Measurements from ENCODE around the gene PITX3. TPM values are rescaled to one million over a fixed set of nuclear protein-coding genes. Genes with fewer than 3 reads are reported as not detected.

PITX3 gene
- polyA plus RNA-seq, 1 donor from 2014 or later, result not detected

DNA sequence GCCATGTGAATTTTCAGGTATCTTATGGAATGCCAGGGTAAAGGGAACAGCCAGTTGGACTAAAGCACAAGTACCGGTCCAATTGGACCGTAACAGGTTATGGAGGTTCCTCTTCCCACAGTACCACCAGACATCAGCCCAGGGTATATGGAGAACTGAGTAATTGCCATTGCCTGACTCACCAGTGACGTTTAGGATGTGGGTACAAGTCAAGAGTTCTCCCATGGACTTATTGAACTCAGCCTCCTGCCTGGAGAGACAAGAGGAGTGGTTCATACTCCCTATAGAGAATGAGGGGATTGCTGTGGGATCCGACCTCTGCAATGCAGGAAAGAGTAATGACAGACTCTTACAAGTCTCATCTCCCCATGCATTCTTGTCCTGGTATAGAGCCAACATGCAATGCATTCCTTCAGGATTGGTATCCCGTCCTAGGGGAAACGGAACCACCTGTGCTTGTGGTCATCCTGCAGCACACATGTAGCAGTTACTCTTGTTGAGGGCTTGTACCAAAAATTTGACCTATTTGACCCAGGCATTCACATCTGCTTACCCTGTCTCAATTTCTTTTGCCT, 45.9 kb downstream of the PITX3 start:
- TF ChIP-seq RAD21 (conservative IDR thresholded peaks at IDR 0.05), result no peak
- no peak for TF ChIP-seq EP300 (conservative IDR thresholded peaks at IDR 0.05; ENCODE audit: poor library complexity, severe bottlenecking)
- no peak for TF ChIP-seq SMC3 (conservative IDR thresholded peaks at IDR 0.05; ENCODE audit: poor library complexity)
- TF ChIP-seq CTCF (IDR thresholded peaks at IDR 0.05; ENCODE audit: poor library complexity, severe bottlenecking), result no peak
- TF ChIP-seq MXI1 (conservative IDR thresholded peaks at IDR 0.05; ENCODE audit: poor library complexity, severe bottlenecking), result no peak
- no peak for TF ChIP-seq EZH2 (IDR thresholded peaks at IDR 0.05; ENCODE audit: borderline replicate concordance, insufficient read depth, low read length, poor library complexity, severe bottlenecking)
- TF ChIP-seq POLR2AphosphoS5 (IDR thresholded peaks at IDR 0.05), result no peak
- TF ChIP-seq, protein P1, sequence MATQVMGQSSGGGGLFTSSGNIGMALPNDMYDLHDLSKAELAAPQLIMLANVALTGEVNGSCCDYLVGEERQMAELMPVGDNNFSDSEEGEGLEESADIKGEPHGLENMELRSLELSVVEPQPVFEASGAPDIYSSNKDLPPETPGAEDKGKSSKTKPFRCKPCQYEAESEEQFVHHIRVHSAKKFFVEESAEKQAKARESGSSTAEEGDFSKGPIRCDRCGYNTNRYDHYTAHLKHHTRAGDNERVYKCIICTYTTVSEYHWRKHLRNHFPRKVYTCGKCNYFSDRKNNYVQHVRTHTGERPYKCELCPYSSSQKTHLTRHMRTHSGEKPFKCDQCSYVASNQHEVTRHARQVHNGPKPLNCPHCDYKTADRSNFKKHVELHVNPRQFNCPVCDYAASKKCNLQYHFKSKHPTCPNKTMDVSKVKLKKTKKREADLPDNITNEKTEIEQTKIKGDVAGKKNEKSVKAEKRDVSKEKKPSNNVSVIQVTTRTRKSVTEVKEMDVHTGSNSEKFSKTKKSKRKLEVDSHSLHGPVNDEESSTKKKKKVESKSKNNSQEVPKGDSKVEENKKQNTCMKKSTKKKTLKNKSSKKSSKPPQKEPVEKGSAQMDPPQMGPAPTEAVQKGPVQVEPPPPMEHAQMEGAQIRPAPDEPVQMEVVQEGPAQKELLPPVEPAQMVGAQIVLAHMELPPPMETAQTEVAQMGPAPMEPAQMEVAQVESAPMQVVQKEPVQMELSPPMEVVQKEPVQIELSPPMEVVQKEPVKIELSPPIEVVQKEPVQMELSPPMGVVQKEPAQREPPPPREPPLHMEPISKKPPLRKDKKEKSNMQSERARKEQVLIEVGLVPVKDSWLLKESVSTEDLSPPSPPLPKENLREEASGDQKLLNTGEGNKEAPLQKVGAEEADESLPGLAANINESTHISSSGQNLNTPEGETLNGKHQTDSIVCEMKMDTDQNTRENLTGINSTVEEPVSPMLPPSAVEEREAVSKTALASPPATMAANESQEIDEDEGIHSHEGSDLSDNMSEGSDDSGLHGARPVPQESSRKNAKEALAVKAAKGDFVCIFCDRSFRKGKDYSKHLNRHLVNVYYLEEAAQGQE (IDR thresholded peaks at IDR 0.05; ENCODE audit: borderline replicate concordance), result no peak
- no peak for TF ChIP-seq TAF1 (IDR thresholded peaks at IDR 0.05; ENCODE audit: low read depth)
- Histone ChIP-seq H3K36me3 (ENCODE audit: insufficient read depth, low read length) (no peaks in the 10 kb centered on the region), H3K79me2 (replicated peaks; ENCODE audit: insufficient read depth, low read length) (no peaks in the 10 kb centered on the region), H3K9me3 (ENCODE audit: low read length) (peaks cover 3% of the 10 kb centered on the region), H3K27me3 (ENCODE audit: insufficient read depth, low read depth, low read length) (no peaks in the 10 kb centered on the region), H3F3A (ENCODE audit: insufficient read depth, low read length, poor library complexity, severe bottlenecking) (no peaks in the 10 kb centered on the region), H3K9ac (ENCODE audit: low read length) (no peak overlapping the region), H3K9me2 (ENCODE audit: insufficient read depth, low read length) (no peaks in the 10 kb centered on the region), H3K27ac (ENCODE audit: low read length) (no peak overlapping the region), H3K4me3 (ENCODE audit: low read length) (no peak overlapping the region), H4K20me1 (ENCODE audit: insufficient read depth) (no peaks in the 10 kb centered on the region), H3K4me2 (ENCODE audit: low read length) (no peak overlapping the region), H2AFZ (ENCODE audit: low read depth, low read length) (no peak overlapping the region)

- no peaks in the 10 kb centered on the region for H3K27me3 ChIP-seq (ENCODE audit: insufficient read depth, low read depth, low read length)
- no peak overlapping the region for H2AFZ ChIP-seq (ENCODE audit: low read depth, low read length)
- H3K4me3 ChIP-seq (ENCODE audit: low read length), result no peak overlapping the region
- no peak overlapping the region for H3K9ac ChIP-seq (ENCODE audit: low read length)
- H3K4me2 ChIP-seq (ENCODE audit: low read length), result no peak overlapping the region
- H4K20me1 ChIP-seq (ENCODE audit: insufficient read depth), result no peaks in the 10 kb centered on the region
- H3F3A ChIP-seq (ENCODE audit: insufficient read depth, low read length, poor library complexity, severe bottlenecking), result no peaks in the 10 kb centered on the region
- TF ChIP-seq CTCF (IDR thresholded peaks at IDR 0.05; ENCODE audit: poor library complexity, severe bottlenecking) (no peak), RAD21 (conservative IDR thresholded peaks at IDR 0.05) (no peak), EP300 (conservative IDR thresholded peaks at IDR 0.05; ENCODE audit: poor library complexity, severe bottlenecking) (no peak), SMC3 (conservative IDR thresholded peaks at IDR 0.05; ENCODE audit: poor library complexity) (no peak), POLR2AphosphoS5 (IDR thresholded peaks at IDR 0.05) (no peak), EZH2 (IDR thresholded peaks at IDR 0.05; ENCODE audit: borderline replicate concordance, insufficient read depth, low read length, poor library complexity, severe bottlenecking) (no peak), MXI1 (conservative IDR thresholded peaks at IDR 0.05; ENCODE audit: poor library complexity, severe bottlenecking) (no peak), TAF1 (IDR thresholded peaks at IDR 0.05; ENCODE audit: low read depth) (no peak)
- TF ChIP-seq, protein P1 (IDR thresholded peaks at IDR 0.05; ENCODE audit: borderline replicate concordance), result no peak
- H3K27ac ChIP-seq (ENCODE audit: low read length), result no peak overlapping the region
- no peaks in the 10 kb centered on the region for H3K9me2 ChIP-seq (ENCODE audit: insufficient read depth, low read length)
- no peaks in the 10 kb centered on the region for H3K36me3 ChIP-seq (ENCODE audit: insufficient read depth, low read length)
- peaks cover 3% of the 10 kb centered on the region for H3K9me3 ChIP-seq (ENCODE audit: low read length)
- H3K79me2 ChIP-seq (replicated peaks; ENCODE audit: insufficient read depth, low read length), result no peaks in the 10 kb centered on the region
Measured at GRCh38 chr10:102191956-102192355, 49.4 kb downstream of the PITX3 start.
